Transverse colon (tissue), 3 donors: Measurements from ENCODE around the gene AGPAT3.

Experiments used
- POLR2A ChIP-seq: fragments of 450-650 bp; IDR thresholded peaks from one replicate; pipeline ENCODE4 v1.6.1; 2016; ENCODE audit warnings: antibody characterized with exemption, mild to moderate bottlenecking, moderate library complexity
- TF ChIP-seq, protein P1 (sequence below), 5 experiments: fragments of 200-600 bp in 3 of 5; fragments of 450-650 bp in 2 of 5; sonication (generic) in 3 of 5; IDR thresholded peaks; 1 replicate in 2 of 5; 2 replicates in 3 of 5; pipeline ENCODE4 v1.5.1; 2016 to 2017; ENCODE audit warnings: antibody characterized with exemption in 5 of 5, inconsistent platforms in 3 of 5, mild to moderate bottlenecking in 2 of 5, moderate library complexity in 1 of 5

DNA sequence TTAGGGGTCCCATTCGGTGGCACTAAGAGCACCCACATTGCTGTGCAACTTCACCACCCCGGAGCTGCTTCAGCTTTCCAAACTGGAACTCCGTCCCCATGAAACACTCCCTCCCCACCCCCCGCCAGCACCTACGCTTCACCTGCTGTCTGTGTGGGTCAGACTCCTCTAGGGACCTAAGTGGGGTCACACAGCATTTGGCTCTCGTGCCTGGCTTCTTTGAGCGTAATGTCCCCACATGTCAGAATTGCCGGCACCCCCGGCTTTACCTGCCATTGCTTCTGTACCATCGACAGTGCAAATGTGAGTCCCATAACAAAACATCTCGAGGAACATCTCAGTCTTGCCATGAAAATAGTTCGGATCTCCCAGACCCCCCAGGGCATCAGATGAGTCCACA is 35.9 kb upstream of the AGPAT3 start:
- no peak for TF ChIP-seq POLR2A
- TF ChIP-seq, protein P1, sequence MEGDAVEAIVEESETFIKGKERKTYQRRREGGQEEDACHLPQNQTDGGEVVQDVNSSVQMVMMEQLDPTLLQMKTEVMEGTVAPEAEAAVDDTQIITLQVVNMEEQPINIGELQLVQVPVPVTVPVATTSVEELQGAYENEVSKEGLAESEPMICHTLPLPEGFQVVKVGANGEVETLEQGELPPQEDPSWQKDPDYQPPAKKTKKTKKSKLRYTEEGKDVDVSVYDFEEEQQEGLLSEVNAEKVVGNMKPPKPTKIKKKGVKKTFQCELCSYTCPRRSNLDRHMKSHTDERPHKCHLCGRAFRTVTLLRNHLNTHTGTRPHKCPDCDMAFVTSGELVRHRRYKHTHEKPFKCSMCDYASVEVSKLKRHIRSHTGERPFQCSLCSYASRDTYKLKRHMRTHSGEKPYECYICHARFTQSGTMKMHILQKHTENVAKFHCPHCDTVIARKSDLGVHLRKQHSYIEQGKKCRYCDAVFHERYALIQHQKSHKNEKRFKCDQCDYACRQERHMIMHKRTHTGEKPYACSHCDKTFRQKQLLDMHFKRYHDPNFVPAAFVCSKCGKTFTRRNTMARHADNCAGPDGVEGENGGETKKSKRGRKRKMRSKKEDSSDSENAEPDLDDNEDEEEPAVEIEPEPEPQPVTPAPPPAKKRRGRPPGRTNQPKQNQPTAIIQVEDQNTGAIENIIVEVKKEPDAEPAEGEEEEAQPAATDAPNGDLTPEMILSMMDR (IDR thresholded peaks at IDR 0.05) = no peak
